ENCODE measurements around the gene WBP2NL.

The WBP2NL gene

DNA sequence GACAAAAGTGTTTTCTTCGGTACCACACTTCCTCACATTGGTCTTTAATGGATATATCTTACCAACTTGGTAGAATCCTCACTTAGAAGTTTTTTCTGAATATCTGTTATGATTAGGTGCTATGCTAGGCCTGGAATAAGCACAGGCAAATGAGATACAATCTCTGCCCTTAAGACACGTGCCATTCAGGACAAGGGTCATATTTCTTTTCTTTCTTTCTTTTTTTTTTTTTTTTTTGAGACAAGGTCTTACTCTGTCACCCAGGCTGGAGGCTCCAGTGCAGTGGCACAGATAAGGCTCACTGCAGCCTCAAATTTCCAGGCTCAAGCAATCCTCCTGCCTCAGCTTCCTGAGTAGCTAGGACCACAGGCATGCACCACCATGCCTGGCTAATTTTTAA is 23.0 kb downstream of the WBP2NL start:
- H2BK12ac ChIP-seq (ENCODE audit: low read length): no peak overlapping the region
- no peaks in the 10 kb centered on the region for H3K79me2 ChIP-seq (ENCODE audit: control insufficient read depth, insufficient read depth, low read length, poor library complexity)
- H3K9ac ChIP-seq (ENCODE audit: low read length): no peak overlapping the region
- H4K8ac ChIP-seq (ENCODE audit: low read depth, low read length): no peak overlapping the region
- H4K12ac ChIP-seq (ENCODE audit: low read depth, low read length): no peak overlapping the region
- H2AFZ ChIP-seq (ENCODE audit: insufficient read depth, low read length, poor library complexity): no peak overlapping the region
- no peak overlapping the region for H3K14ac ChIP-seq (ENCODE audit: low read length)
- H3K27me3 ChIP-seq (ENCODE audit: insufficient read depth, low read length): no peaks in the 10 kb centered on the region
- H2BK5ac ChIP-seq (ENCODE audit: low read depth, low read length, poor library complexity): no peak overlapping the region
- H3K18ac ChIP-seq (ENCODE audit: low read length): no peak overlapping the region
- H2BK120ac ChIP-seq (ENCODE audit: insufficient read depth, low read length, poor library complexity): no peak overlapping the region
- no peak overlapping the region for H3K4me2 ChIP-seq (ENCODE audit: low read length)
- no peak overlapping the region for H4K91ac ChIP-seq (ENCODE audit: low read depth, low read length)
- H3K23ac ChIP-seq (ENCODE audit: low read length): no peak overlapping the region
- no peaks in the 10 kb centered on the region for H3K9me3 ChIP-seq (ENCODE audit: insufficient read depth, low read depth, low read length)
- no peak overlapping the region for H2AK5ac ChIP-seq (ENCODE audit: low read length)
- DNase-seq: peak; percentile 16 to 67
- no peaks in the 10 kb centered on the region for H3K4me1 ChIP-seq (ENCODE audit: control insufficient read depth in 1 of 2, insufficient read depth in 2 of 2, low read length in 2 of 2)
- H3K4ac ChIP-seq (ENCODE audit: low read depth, low read length): no peak overlapping the region
- no peaks in the 10 kb centered on the region for H3K36me3 ChIP-seq (ENCODE audit: control insufficient read depth in 1 of 2, insufficient read depth in 2 of 2, low read length in 2 of 2)
- no peaks in the 10 kb centered on the region for H3K79me1 ChIP-seq (ENCODE audit: low read length)
- H3K27ac ChIP-seq (ENCODE audit: low read depth, low read length): no peak overlapping the region
- no peak overlapping the region for H3K4me3 ChIP-seq (ENCODE audit: low read depth, low read length)
- no CpG with 5 or more reads among the region's 2 CpGs for WGBS (ENCODE audit: extremely low coverage, insufficient coverage, insufficient read length)

DNA sequence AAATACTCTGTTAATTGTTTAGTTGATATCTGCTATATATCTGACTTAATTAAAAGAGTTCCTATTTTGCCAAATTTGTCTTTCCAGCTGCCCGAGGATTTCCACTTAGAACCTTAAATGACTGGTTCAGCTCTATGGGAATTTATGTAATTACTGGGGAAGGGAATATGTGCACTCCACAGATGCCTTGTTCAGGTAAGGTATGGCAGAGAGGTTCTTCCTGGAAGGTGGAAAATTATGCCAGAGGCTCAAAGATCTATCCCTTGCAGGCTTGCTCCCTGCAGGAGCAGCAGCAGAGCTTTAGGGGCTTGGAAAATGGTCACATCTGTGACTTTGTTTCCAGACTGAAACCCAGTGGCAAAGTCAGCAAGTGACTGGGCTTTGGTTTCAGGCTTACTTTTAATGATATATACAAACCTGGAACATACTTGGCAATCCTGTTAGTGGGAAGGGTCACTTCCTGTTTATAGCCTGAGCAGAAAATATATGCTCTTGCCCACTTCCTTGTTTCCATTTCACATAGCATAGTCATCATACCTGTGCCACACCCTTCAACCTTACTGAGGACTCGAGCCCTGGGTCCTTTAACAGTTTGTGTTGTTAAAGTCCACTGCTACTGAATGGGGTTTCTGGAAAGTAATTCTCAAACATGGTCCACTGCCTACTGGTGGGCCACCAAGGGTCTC is 23.7 kb downstream of the WBP2NL start:
- WGBS (ENCODE audit: extremely low coverage, insufficient coverage, insufficient read length): no CpG with 5 or more reads among the region's 2 CpGs

DNA sequence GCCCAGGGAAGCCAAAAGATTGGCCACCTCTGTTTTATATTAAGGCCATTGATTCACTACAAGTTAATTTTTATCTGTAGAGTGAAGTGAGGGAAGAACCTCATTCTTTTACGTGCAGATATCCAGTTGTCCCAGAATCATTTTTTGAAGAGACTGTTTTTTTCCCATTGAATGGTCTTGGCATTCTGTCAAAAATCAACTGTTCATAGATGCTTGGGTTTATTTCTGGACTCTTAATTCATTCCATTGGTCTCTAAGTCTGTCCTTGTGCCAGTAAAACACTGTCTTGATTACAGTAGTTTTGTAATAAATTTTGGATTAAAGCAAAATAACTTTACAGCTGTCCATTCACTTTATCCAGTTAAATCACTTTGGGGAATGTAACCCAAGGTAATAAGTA is 26.8 kb downstream of the WBP2NL start:
- Histone ChIP-seq H3K4me1 (ENCODE audit: control insufficient read depth in 1 of 2, insufficient read depth in 2 of 2, low read length in 2 of 2) (no peaks in the 10 kb centered on the region), H3K4me2 (ENCODE audit: low read length) (no peak overlapping the region), H3K79me2 (ENCODE audit: control insufficient read depth, insufficient read depth, low read length, poor library complexity) (no peaks in the 10 kb centered on the region), H3K23ac (ENCODE audit: low read length) (no peak overlapping the region), H3K79me1 (ENCODE audit: low read length) (no peaks in the 10 kb centered on the region), H2BK12ac (ENCODE audit: low read length) (no peak overlapping the region), H3K9ac (ENCODE audit: low read length) (no peak overlapping the region), H4K12ac (ENCODE audit: low read depth, low read length) (no peak overlapping the region), H4K8ac (ENCODE audit: low read depth, low read length) (no peak overlapping the region), H3K4ac (ENCODE audit: low read depth, low read length) (no peak overlapping the region), H3K36me3 (ENCODE audit: control insufficient read depth in 1 of 2, insufficient read depth in 2 of 2, low read length in 2 of 2) (no peaks in the 10 kb centered on the region), H3K9me3 (ENCODE audit: insufficient read depth, low read depth, low read length) (no peaks in the 10 kb centered on the region), H3K27ac (ENCODE audit: low read depth, low read length) (no peak overlapping the region), H3K14ac (ENCODE audit: low read length) (no peak overlapping the region), H3K27me3 (ENCODE audit: insufficient read depth, low read length) (no peaks in the 10 kb centered on the region), H3K18ac (ENCODE audit: low read length) (no peak overlapping the region), H3K4me3 (ENCODE audit: low read depth, low read length) (no peak overlapping the region), H2BK5ac (ENCODE audit: low read depth, low read length, poor library complexity) (no peak overlapping the region), H2AK5ac (ENCODE audit: low read length) (no peak overlapping the region), H4K91ac (ENCODE audit: low read depth, low read length) (no peak overlapping the region), H2AFZ (ENCODE audit: insufficient read depth, low read length, poor library complexity) (no peak overlapping the region), H2BK120ac (ENCODE audit: insufficient read depth, low read length, poor library complexity) (no peak overlapping the region)
- no peak for DNase-seq
- no CpG with 5 or more reads among the region's 1 CpG for WGBS (ENCODE audit: extremely low coverage, insufficient coverage, insufficient read length)

More for the DNA sequence above, 23.7 kb downstream of the WBP2NL start:
- Histone ChIP-seq H3K27me3 (ENCODE audit: insufficient read depth, low read length) (no peaks in the 10 kb centered on the region), H4K8ac (ENCODE audit: low read depth, low read length) (peak overlapping the region; percentile 60), H3K9ac (ENCODE audit: low read length) (no peak overlapping the region), H3K79me1 (ENCODE audit: low read length) (no peaks in the 10 kb centered on the region), H2AFZ (ENCODE audit: insufficient read depth, low read length, poor library complexity) (no peak overlapping the region), H3K27ac (ENCODE audit: low read depth, low read length) (no peak overlapping the region), H3K4ac (ENCODE audit: low read depth, low read length) (no peak overlapping the region), H3K36me3 (ENCODE audit: control insufficient read depth in 1 of 2, insufficient read depth in 2 of 2, low read length in 2 of 2) (no peaks in the 10 kb centered on the region), H3K18ac (ENCODE audit: low read length) (no peak overlapping the region), H3K4me2 (ENCODE audit: low read length) (no peak overlapping the region), H4K12ac (ENCODE audit: low read depth, low read length) (no peak overlapping the region), H4K91ac (ENCODE audit: low read depth, low read length) (no peak overlapping the region), H3K4me1 (ENCODE audit: control insufficient read depth in 1 of 2, insufficient read depth in 2 of 2, low read length in 2 of 2) (no peaks in the 10 kb centered on the region), H2AK5ac (ENCODE audit: low read length) (no peak overlapping the region), H3K79me2 (ENCODE audit: control insufficient read depth, insufficient read depth, low read length, poor library complexity) (no peaks in the 10 kb centered on the region), H3K23ac (ENCODE audit: low read length) (no peak overlapping the region), H2BK5ac (ENCODE audit: low read depth, low read length, poor library complexity) (no peak overlapping the region), H2BK12ac (ENCODE audit: low read length) (no peak overlapping the region), H2BK120ac (ENCODE audit: insufficient read depth, low read length, poor library complexity) (no peak overlapping the region), H3K4me3 (ENCODE audit: low read depth, low read length) (no peak overlapping the region), H3K9me3 (ENCODE audit: insufficient read depth, low read depth, low read length) (no peaks in the 10 kb centered on the region), H3K14ac (ENCODE audit: low read length) (no peak overlapping the region)
- DNase-seq: peak; percentile 53 to 72

DNA sequence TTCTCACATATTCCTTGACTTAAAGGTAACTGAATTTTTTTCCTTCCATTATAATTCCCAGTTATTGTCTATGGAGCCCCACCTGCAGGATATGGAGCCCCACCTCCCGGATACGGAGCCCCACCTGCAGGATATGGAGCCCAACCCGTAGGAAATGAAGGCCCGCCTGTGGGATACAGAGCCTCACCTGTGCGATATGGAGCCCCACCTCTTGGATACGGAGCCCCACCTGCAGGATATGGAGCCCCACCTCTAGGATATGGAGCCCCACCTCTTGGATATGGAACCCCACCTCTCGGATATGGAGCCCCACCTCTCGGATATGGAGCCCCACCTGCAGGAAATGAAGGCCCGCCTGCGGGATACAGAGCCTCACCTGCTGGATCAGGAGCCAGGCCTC is 28.1 kb downstream of the WBP2NL start:
- H3K79me1 ChIP-seq (ENCODE audit: low read length): no peaks in the 10 kb centered on the region
- H3K18ac ChIP-seq (ENCODE audit: low read length): no peak overlapping the region
- no peak for DNase-seq
- no peak overlapping the region for H3K9ac ChIP-seq (ENCODE audit: low read length)
- H4K8ac ChIP-seq (ENCODE audit: low read depth, low read length): no peak overlapping the region
- H3K36me3 ChIP-seq (ENCODE audit: control insufficient read depth in 1 of 2, insufficient read depth in 2 of 2, low read length in 2 of 2): no peaks in the 10 kb centered on the region
- H3K4me1 ChIP-seq (ENCODE audit: control insufficient read depth in 1 of 2, insufficient read depth in 2 of 2, low read length in 2 of 2): no peaks in the 10 kb centered on the region
- H2AK5ac ChIP-seq (ENCODE audit: low read length): no peak overlapping the region
- no peak overlapping the region for H3K4ac ChIP-seq (ENCODE audit: low read depth, low read length)
- no peak overlapping the region for H3K4me3 ChIP-seq (ENCODE audit: low read depth, low read length)
- WGBS (ENCODE audit: extremely low coverage, insufficient coverage, insufficient read length): no CpG with 5 or more reads among the region's 10 CpGs
- no peaks in the 10 kb centered on the region for H3K9me3 ChIP-seq (ENCODE audit: insufficient read depth, low read depth, low read length)
- no peak overlapping the region for H2BK5ac ChIP-seq (ENCODE audit: low read depth, low read length, poor library complexity)
- H3K23ac ChIP-seq (ENCODE audit: low read length): no peak overlapping the region
- H3K4me2 ChIP-seq (ENCODE audit: low read length): no peak overlapping the region
- no peak overlapping the region for H3K27ac ChIP-seq (ENCODE audit: low read depth, low read length)
- H2BK12ac ChIP-seq (ENCODE audit: low read length): no peak overlapping the region
- no peak overlapping the region for H3K14ac ChIP-seq (ENCODE audit: low read length)
- H3K79me2 ChIP-seq (ENCODE audit: control insufficient read depth, insufficient read depth, low read length, poor library complexity): no peaks in the 10 kb centered on the region
- no peaks in the 10 kb centered on the region for H3K27me3 ChIP-seq (ENCODE audit: insufficient read depth, low read length)
- no peak overlapping the region for H4K12ac ChIP-seq (ENCODE audit: low read depth, low read length)
- no peak overlapping the region for H4K91ac ChIP-seq (ENCODE audit: low read depth, low read length)
- H2BK120ac ChIP-seq (ENCODE audit: insufficient read depth, low read length, poor library complexity): no peak overlapping the region
- H2AFZ ChIP-seq (ENCODE audit: insufficient read depth, low read length, poor library complexity): no peak overlapping the region

All from trophoblast cell (in vitro differentiated cells and primary cell).